HG03520 (cell line): ENCODE data around the gene NOC2L.
"Not testable (repeated sequence)": the region's sequence is repeated elsewhere in the genome, so short reads cannot be mapped to it uniquely, and the experiment has no call there.

Experiments
- ATAC-seq: cut with Tn5 transposase; IDR thresholded peaks from one replicate; pipeline ENCODE4 v1.9.1; 2021; ENCODE audit warnings: mild to moderate bottlenecking, moderate library complexity; ENCODE audit not compliant: unreplicated experiment

The NOC2L gene

GRCh38 chr1:963746-964525 lies 4.9 kb upstream of the NOC2L start:
- no peak for ATAC-seq

- no peak for ATAC-seq
These were observed 4.2 kb upstream of the NOC2L start for GRCh38 chr1:963301-963651.

GRCh38 chr1:962381-963300 lies 3.6 kb upstream of the NOC2L start:
- no peak for ATAC-seq

GRCh38 chr1:961132-961669 lies 2.1 kb upstream of the NOC2L start:
- ATAC-seq = no peak

GRCh38 chr1:960363-961131 lies 1.5 kb upstream of the NOC2L start, which contains the start of gene KLHL17:
Gene KLHL17 (plus strand): TSS chr1:960584. CDS start chr1:960694, 110 bp downstream.
- peak; percentile 32 for ATAC-seq

GRCh38 chr1:959731-960362 lies 791 bp upstream of the NOC2L start:
- no peak for ATAC-seq

GRCh38 chr1:956636-957035 lies 2.4 kb downstream of the NOC2L start:
- ATAC-seq = no peak

- no peak for ATAC-seq
These were observed 3.6 kb downstream of the NOC2L start for GRCh38 chr1:955474-955873.

- ATAC-seq = no peak
These were observed 4.1 kb downstream of the NOC2L start for GRCh38 chr1:954927-955326.

GRCh38 chr1:953524-954320 lies 5.3 kb downstream of the NOC2L start:
- ATAC-seq = no peak

- ATAC-seq = no peak
These were observed 6.5 kb downstream of the NOC2L start for GRCh38 chr1:952603-953002.

GRCh38 chr1:952201-952600 lies 6.9 kb downstream of the NOC2L start:
- no peak for ATAC-seq

- ATAC-seq = no peak
These were observed 7.7 kb downstream of the NOC2L start for GRCh38 chr1:951364-951763.

GRCh38 chr1:950881-951280 lies 8.2 kb downstream of the NOC2L start:
- no peak for ATAC-seq

- no peak for ATAC-seq
These were observed 8.8 kb downstream of the NOC2L start for GRCh38 chr1:950268-950667.

- no peak for ATAC-seq
These were observed 11.1 kb downstream of the NOC2L start for GRCh38 chr1:947958-948357.

GRCh38 chr1:946811-947210 lies 12.2 kb downstream of the NOC2L start:
- not testable (repeated sequence) for ATAC-seq

- ATAC-seq = no peak
These were observed 13.1 kb downstream of the NOC2L start for GRCh38 chr1:945688-946556.
